ENCODE data around the gene NAB1. TPM values are rescaled to one million over a fixed set of nuclear protein-coding genes. Genes with fewer than 3 reads are reported as not detected.
"Not testable (repeated sequence)": the region's sequence is repeated elsewhere in the genome, so short reads cannot be mapped to it uniquely, and the experiment has no call there.

Gene NAB1
- total RNA-seq, 1 donor from 2014 or later = 25.4 TPM

DNA sequence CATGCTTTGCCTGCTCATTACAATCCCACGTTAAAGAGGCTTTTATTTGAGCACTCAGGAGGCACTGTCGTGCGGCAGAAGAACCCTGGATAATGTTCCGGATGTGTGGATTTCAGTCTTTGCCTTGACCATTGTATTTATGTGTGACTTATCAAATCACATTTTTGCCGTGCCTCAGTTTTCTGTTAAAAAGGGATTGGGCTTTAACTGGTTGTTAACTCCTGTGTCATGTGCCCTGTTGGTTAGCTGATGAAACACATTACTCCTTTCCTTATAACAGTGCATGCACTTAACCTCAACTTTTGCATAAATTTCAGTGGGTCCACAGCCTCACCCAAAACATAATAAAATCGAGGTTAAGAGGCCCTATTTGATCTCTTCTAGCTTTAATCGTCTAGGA lies 52.7 kb downstream of the NAB1 start:
- no peak overlapping the region for H3K4me3 ChIP-seq (ENCODE audit: low read depth, low read length)
- no peaks in the 10 kb centered on the region for H3K27me3 ChIP-seq (ENCODE audit: control insufficient read depth, insufficient read depth, low read length)
- TF ChIP-seq, protein P1, sequence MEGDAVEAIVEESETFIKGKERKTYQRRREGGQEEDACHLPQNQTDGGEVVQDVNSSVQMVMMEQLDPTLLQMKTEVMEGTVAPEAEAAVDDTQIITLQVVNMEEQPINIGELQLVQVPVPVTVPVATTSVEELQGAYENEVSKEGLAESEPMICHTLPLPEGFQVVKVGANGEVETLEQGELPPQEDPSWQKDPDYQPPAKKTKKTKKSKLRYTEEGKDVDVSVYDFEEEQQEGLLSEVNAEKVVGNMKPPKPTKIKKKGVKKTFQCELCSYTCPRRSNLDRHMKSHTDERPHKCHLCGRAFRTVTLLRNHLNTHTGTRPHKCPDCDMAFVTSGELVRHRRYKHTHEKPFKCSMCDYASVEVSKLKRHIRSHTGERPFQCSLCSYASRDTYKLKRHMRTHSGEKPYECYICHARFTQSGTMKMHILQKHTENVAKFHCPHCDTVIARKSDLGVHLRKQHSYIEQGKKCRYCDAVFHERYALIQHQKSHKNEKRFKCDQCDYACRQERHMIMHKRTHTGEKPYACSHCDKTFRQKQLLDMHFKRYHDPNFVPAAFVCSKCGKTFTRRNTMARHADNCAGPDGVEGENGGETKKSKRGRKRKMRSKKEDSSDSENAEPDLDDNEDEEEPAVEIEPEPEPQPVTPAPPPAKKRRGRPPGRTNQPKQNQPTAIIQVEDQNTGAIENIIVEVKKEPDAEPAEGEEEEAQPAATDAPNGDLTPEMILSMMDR (IDR thresholded peaks at IDR 0.05; ENCODE audit: insufficient read depth, low read length, poor library complexity, severe bottlenecking) = no peak
- no peak for DNase-seq (ENCODE audit: low read depth)
- H3K36me3 ChIP-seq (ENCODE audit: control insufficient read depth, insufficient read depth, low read length) = no peaks in the 10 kb centered on the region

DNA sequence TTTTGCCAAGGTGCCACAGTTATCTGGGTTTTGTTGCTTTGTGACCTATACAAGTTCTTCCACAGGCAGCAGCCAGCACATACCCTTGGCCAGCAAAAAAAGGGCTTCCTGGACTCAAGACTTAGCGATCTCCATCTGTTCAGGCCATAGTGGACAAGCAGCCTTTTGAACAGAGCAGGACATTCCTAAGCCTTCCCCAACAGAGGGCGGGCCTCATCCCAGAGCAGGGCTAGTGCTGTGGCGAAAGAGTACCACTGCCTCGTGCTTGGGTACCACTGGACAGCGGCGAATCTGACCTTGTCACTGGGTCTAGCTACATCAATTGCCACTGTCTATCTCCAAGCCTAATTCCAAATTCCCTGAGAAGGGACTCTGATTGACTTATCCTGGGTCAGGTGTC lies 56.4 kb downstream of the NAB1 start:
- TF ChIP-seq, protein P1 (IDR thresholded peaks at IDR 0.05; ENCODE audit: insufficient read depth, low read length, poor library complexity, severe bottlenecking) = no peak
- Histone ChIP-seq H3K27me3 (ENCODE audit: control insufficient read depth, insufficient read depth, low read length) (no peaks in the 10 kb centered on the region), H3K36me3 (ENCODE audit: control insufficient read depth, insufficient read depth, low read length) (no peaks in the 10 kb centered on the region), H3K4me3 (ENCODE audit: low read depth, low read length) (no peak overlapping the region)
- no peak for DNase-seq (ENCODE audit: low read depth)

DNA sequence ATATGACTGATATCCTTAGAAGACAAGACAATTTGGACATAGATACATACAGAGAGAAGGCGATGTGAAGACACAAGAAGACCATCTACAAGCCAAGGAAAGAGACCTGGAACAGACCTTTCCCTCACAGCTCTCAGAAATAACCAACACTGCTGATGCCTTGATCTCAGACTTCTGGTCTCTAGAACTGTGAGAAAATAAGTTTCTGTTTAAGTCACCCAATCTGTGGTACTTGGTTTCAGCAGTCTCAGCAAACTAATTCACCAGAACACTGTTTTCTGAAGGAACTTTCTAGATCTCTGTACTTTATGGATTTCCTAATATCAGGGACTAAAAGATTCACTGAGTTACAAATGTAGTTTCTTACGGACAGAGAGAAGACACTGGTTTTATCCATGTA lies 58.8 kb downstream of the NAB1 start:
- Histone ChIP-seq H3K27me3 (ENCODE audit: control insufficient read depth, insufficient read depth, low read length) (no peaks in the 10 kb centered on the region), H3K4me3 (ENCODE audit: low read depth, low read length) (no peak overlapping the region), H3K36me3 (ENCODE audit: control insufficient read depth, insufficient read depth, low read length) (no peaks in the 10 kb centered on the region)
- DNase-seq (ENCODE audit: low read depth) = no peak
- TF ChIP-seq, protein P1 (IDR thresholded peaks at IDR 0.05; ENCODE audit: insufficient read depth, low read length, poor library complexity, severe bottlenecking) = no peak

DNA sequence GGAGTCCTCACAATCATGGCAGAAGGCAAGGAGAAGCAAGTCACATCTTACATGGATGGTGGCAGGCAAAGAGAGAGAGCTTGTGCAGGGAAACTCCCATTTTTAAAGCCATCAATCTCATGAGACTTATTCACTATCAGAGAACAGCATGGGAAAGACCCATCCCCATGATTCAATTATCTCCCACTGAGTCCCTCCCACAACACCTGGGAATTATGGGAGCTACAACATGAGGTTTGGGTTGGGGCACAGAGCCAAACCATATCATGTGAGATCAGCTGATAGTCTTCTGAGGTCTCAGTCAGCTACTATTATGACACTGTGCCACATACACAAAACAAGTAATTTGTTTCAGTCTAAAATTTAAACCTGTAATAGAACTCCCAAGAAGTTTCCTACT lies 59.8 kb downstream of the NAB1 start:
- H3K4me3 ChIP-seq (ENCODE audit: low read depth, low read length); H3K27me3 ChIP-seq (ENCODE audit: control insufficient read depth, insufficient read depth, low read length); H3K36me3 ChIP-seq (ENCODE audit: control insufficient read depth, insufficient read depth, low read length); DNase-seq (ENCODE audit: low read depth): not testable (repeated sequence)

DNA sequence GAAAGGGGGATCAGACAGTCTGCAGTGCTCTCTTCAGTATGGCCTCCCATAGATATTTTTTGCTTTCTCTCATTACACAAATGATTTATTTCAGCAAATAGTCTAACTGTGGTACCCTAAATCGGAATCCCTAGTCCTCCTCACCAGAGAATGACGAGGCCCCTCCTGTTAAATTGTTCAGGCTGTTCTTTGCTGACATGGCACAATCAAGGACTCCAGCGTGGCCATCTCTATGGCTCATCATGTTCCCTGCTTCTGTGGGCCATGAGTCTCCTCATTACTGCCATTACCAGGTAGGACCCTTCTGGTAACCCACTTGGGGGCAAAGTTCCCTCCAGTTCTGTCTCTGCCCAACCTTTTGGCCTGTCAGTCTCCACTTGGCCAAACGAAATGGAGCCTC lies 62.2 kb downstream of the NAB1 start:
- Histone ChIP-seq H3K4me3 (ENCODE audit: low read depth, low read length) (no peak overlapping the region), H3K27me3 (ENCODE audit: control insufficient read depth, insufficient read depth, low read length) (no peaks in the 10 kb centered on the region), H3K36me3 (ENCODE audit: control insufficient read depth, insufficient read depth, low read length) (no peaks in the 10 kb centered on the region)
- DNase-seq (ENCODE audit: low read depth) = no peak
- TF ChIP-seq, protein P1 (IDR thresholded peaks at IDR 0.05; ENCODE audit: insufficient read depth, low read length, poor library complexity, severe bottlenecking) = no peak

DNA sequence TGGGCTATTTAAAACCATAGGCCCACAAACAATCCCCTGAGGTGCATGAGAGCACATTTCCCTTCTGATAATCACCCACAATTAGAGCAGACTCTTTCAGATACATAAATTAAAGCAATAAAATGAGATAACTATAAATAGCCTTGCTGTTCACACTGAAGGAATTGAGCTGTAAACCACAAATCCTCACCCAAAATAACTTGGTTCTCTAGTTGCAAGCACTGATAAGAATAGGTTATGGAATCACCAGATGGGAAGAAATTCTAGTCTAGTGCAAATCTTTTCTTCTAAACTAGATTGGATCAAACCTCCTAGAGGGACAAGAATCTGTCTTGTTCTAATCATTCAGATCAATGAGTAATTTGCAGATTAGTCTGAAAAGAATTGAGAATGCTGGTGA lies 64.6 kb downstream of the NAB1 start:
- Histone ChIP-seq H3K36me3 (ENCODE audit: control insufficient read depth, insufficient read depth, low read length) (no peaks in the 10 kb centered on the region), H3K4me3 (ENCODE audit: low read depth, low read length) (no peak overlapping the region), H3K27me3 (ENCODE audit: control insufficient read depth, insufficient read depth, low read length) (no peaks in the 10 kb centered on the region)
- no peak for DNase-seq (ENCODE audit: low read depth)
- TF ChIP-seq, protein P1 (IDR thresholded peaks at IDR 0.05; ENCODE audit: insufficient read depth, low read length, poor library complexity, severe bottlenecking) = no peak

All from kidney epithelial cell (primary cell).